Midbrain (tissue), 1 donor: Measurements from ENCODE around the gene TRIM52.

ENCODE experiments used
- DNase-seq: peaks from one replicate; lab custom pipeline; 2025; lab: John Stamatoyannopoulos, UW

TRIM52 gene

GRCh38 chr5:181258576-181258975 lies 2.4 kb downstream of the TRIM52 start:
- no peak for DNase-seq

GRCh38 chr5:181255836-181256578 lies 4.9 kb downstream of the TRIM52 start:
- no peak for DNase-seq

GRCh38 chr5:181255276-181255675 lies 5.7 kb downstream of the TRIM52 start:
- no peak for DNase-seq

GRCh38 chr5:181248277-181248676 lies 12.7 kb downstream of the TRIM52 start:
- no peak for DNase-seq

- DNase-seq: no peak
Measured at GRCh38 chr5:181246276-181247049, 14.5 kb downstream of the TRIM52 start.

- DNase-seq: no peak
Measured at GRCh38 chr5:181245427-181246275, 15.3 kb downstream of the TRIM52 start.

- no peak for DNase-seq
Measured at GRCh38 chr5:181243564-181244343, 17.2 kb downstream of the TRIM52 start, which contains the start of gene RACK1. TSS of gene RACK1 (minus strand) at chr5:181243906. CDS start at chr5:181243800, 106 bp downstream.

- no peak for DNase-seq
Measured at GRCh38 chr5:181243018-181243563, 17.9 kb downstream of the TRIM52 start.

- DNase-seq: no peak
Measured at GRCh38 chr5:181242031-181242451, 18.9 kb downstream of the TRIM52 start.

GRCh38 chr5:181241393-181241975 lies 19.5 kb downstream of the TRIM52 start:
- no peak for DNase-seq

- no peak for DNase-seq
Measured at GRCh38 chr5:181239062-181239663, 21.8 kb downstream of the TRIM52 start.

- no peak for DNase-seq
Measured at GRCh38 chr5:181237729-181238385, 23.1 kb downstream of the TRIM52 start.

- DNase-seq: no peak
Measured at GRCh38 chr5:181236954-181237641, 23.8 kb downstream of the TRIM52 start.

- no peak for DNase-seq
Measured at GRCh38 chr5:181236471-181236870, 24.5 kb downstream of the TRIM52 start.

GRCh38 chr5:181235689-181236366 lies 25.1 kb downstream of the TRIM52 start:
- DNase-seq: no peak

- no peak for DNase-seq
Measured at GRCh38 chr5:181235323-181235688, 25.6 kb downstream of the TRIM52 start.

- no peak for DNase-seq
Measured at GRCh38 chr5:181234455-181235306, 26.3 kb downstream of the TRIM52 start.
